HCT116 (cell line): ENCODE measurements around the gene ZNF318. TPM values are rescaled to one million over a fixed set of nuclear protein-coding genes. Genes with fewer than 3 reads are reported as not detected.
"Not testable (repeated sequence)": the region's sequence is repeated elsewhere in the genome, so short reads cannot be mapped to it uniquely, and the experiment has no call there.

ENCODE experiments used
- ATAC-seq: fragments of 200-7000 bp; cut with Tn5 transposase; 2 replicates; pipeline ENCODE4 v1.9.1; 2020; ENCODE audit warnings: mild to moderate bottlenecking, moderate library complexity
- BruUV-seq: library from RNA; stranded (reverse); fragments of 400-500 nt; replicated peaks from 2 replicates; lab custom pipeline; 2021; lab: Mats Ljungman, UMichigan
- CTCF ChIA-PET: fragments of 300-600 bp; sonication (Branson Sonifier 250); formaldehyde crosslinking; loops from one replicate; lab custom pipeline; 2021; ENCODE audit warnings: antibody characterized with exemption; lab: Charles Lee
- POLR2A ChIA-PET: fragments of 300-600, 350-600 bp; sonication (Branson Sonifier 250); formaldehyde crosslinking; loops from one replicate; lab custom pipeline; 2021; ENCODE audit warnings: antibody characterized with exemption; lab: Charles Lee
- RAD21 ChIA-PET, 2 experiments: fragments of 300-600 bp; sonication (Branson Sonifier 250); formaldehyde crosslinking; loops; one replicate each; lab custom pipeline; 2023; ENCODE audit warnings: low total read pairs in 2 of 2; ENCODE audit not compliant: uncharacterized antibody in 2 of 2, unreplicated experiment in 2 of 2, low non-redundant PET in 1 of 2; lab: Charles Lee
- DNase-seq: peaks from one replicate; pipeline ENCODE4 v3.0.0-alpha.2; 2010; ENCODE audit warnings: low read depth, low spot score
- H2AFZ ChIP-seq: fragments of 200-600 bp; shearing (Covaris generic), sonication (generic); 2 replicates; pipeline ENCODE4 v1.6.1; 2017; ENCODE audit warnings: low read depth, mixed run types, mixed read lengths, antibody characterized with exemption, low read length; ENCODE audit not compliant: poor library complexity, severe bottlenecking
- H3K27ac ChIP-seq: 2 replicates; pipeline ENCODE4 v1.5.1; 2012; ENCODE audit warnings: low read depth, low read length
- H3K27me3 ChIP-seq: fragments of 200-600 bp; sonication (generic); 2 replicates; pipeline ENCODE4 v1.6.1; 2016; ENCODE audit warnings: mixed run types, low read length, mixed read lengths; ENCODE audit not compliant: insufficient read depth
- H3K36me3 ChIP-seq, 2 experiments: fragments of 200-500 bp in 1 of 2; fragments of 200-600 bp in 1 of 2; sonication (Bioruptor generic) in 1 of 2; sonication (generic) in 1 of 2; 2 replicates each; pipeline versions ENCODE4 v1.5.1 to v1.6.1; 2014 to 2016; ENCODE audit warnings: low read length in 2 of 2, inconsistent platforms in 1 of 2, mixed read lengths in 1 of 2, mixed run types in 1 of 2; ENCODE audit not compliant: insufficient read depth in 2 of 2, control insufficient read depth in 1 of 2
- H3K4me1 ChIP-seq, 2 experiments: fragments of 200-600 bp in 1 of 2; sonication (generic) in 1 of 2; 2 replicates each; pipeline versions ENCODE4 v1.5.1 to v1.6.1; 2012 to 2017; ENCODE audit warnings: low read length in 2 of 2, inconsistent platforms in 1 of 2, mild to moderate bottlenecking in 1 of 2, mixed read lengths in 1 of 2, mixed run types in 1 of 2, moderate library complexity in 1 of 2; ENCODE audit not compliant: insufficient read depth in 2 of 2, control insufficient read depth in 1 of 2
- H3K4me2 ChIP-seq: fragments of 200-600 bp; sonication (generic); 2 replicates; pipeline ENCODE4 v1.6.1; 2017; ENCODE audit warnings: mixed run types, low read length, mixed read lengths
- H3K4me3 ChIP-seq, 2 experiments: fragments of 200-600 bp in 1 of 2; sonication (generic) in 1 of 2; replicated peaks in 1 of 2; 2 replicates each; pipeline ENCODE4 v1.5.1; 2011 to 2016; ENCODE audit warnings: low read length in 2 of 2, control low read depth in 1 of 2, low read depth in 1 of 2, mild to moderate bottlenecking in 1 of 2, mixed read lengths in 1 of 2, mixed run types in 1 of 2
- H3K79me2 ChIP-seq: fragments of 200-600 bp; sonication (generic); 2 replicates; pipeline ENCODE4 v1.6.1; 2017; ENCODE audit warnings: mild to moderate bottlenecking, mixed run types, low read length, moderate library complexity, mixed read lengths; ENCODE audit not compliant: insufficient read depth
- H3K9ac ChIP-seq: fragments of 200-600 bp; sonication (generic); 2 replicates; pipeline ENCODE4 v1.6.1; 2016; ENCODE audit warnings: low read length, mixed read lengths
- H3K9me2 ChIP-seq: fragments of 200-600 bp; sonication (generic), shearing (Covaris generic); 2 replicates; pipeline ENCODE4 v1.6.1; 2017; ENCODE audit warnings: mixed run types, mild to moderate bottlenecking, moderate library complexity; ENCODE audit not compliant: insufficient read depth
- H3K9me3 ChIP-seq, 2 experiments: fragments of 200-500 bp in 1 of 2; fragments of 200-600 bp in 1 of 2; sonication (Bioruptor generic) in 1 of 2; sonication (generic) in 1 of 2; 2 replicates each; pipeline ENCODE4 v1.6.1; 2014 to 2017; ENCODE audit warnings: low read length in 2 of 2, mixed read lengths in 2 of 2, inconsistent platforms in 1 of 2, low read depth in 1 of 2, mild to moderate bottlenecking in 1 of 2, mixed run types in 1 of 2, moderate library complexity in 1 of 2; ENCODE audit not compliant: control insufficient read depth in 1 of 2, insufficient read depth in 1 of 2
- H4K20me1 ChIP-seq: fragments of 200-600 bp; sonication (generic), shearing (Covaris generic); 2 replicates; pipeline ENCODE4 v1.6.1; 2017; ENCODE audit warnings: mixed run types, mild to moderate bottlenecking, moderate library complexity; ENCODE audit not compliant: insufficient read depth
- ATF3 ChIP-seq: IDR thresholded peaks from 2 replicates; pipeline ENCODE4 v1.6.1; 2012
- REST ChIP-seq: IDR thresholded peaks from 2 replicates; pipeline ENCODE4 v1.6.1; 2012; ENCODE audit warnings: low read depth
- ZBTB33 ChIP-seq: IDR thresholded peaks from 2 replicates; pipeline ENCODE4 v1.6.1; 2011; ENCODE audit warnings: mild to moderate bottlenecking, low read length, moderate library complexity; ENCODE audit not compliant: insufficient replicate concordance; ENCODE audit errors: extremely low read depth
- intact Hi-C: fragments of 100-400 bp; cut with micrococcal nuclease; formaldehyde crosslinking; loops from 2 replicates; pipeline ENCODE4 v1.10.0; 2022
- total RNA-seq: library from RNA; stranded (reverse); gene quantifications from one replicate; pipeline ENCODE4 v1.2.1, GENCODE V29; 2021; ENCODE audit not compliant: unreplicated experiment

ZNF318 gene
- total RNA-seq, 1 experiment from 2014 or later = 15.2 TPM

- TF ChIP-seq REST (no peak), ATF3 (no peak), ZBTB33 (no peak)
- TF ChIP-seq, all 23 proteins: peak for 0
Measured at GRCh38 chr6:43393602-43394001, 24.2 kb upstream of the ZNF318 start (continued).

- POLR2A ChIA-PET, H4K20me1 ChIP-seq, H3K4me3 ChIP-seq, RAD21 ChIA-PET, H3K9ac ChIP-seq, H3K27ac ChIP-seq, H3K79me2 ChIP-seq, H3K9me3 ChIP-seq, H3K27me3 ChIP-seq, CTCF ChIA-PET, H3K9me2 ChIP-seq, DNase-seq, BruUV-seq, H3K4me1 ChIP-seq, H3K36me3 ChIP-seq, H2AFZ ChIP-seq, ATAC-seq, intact Hi-C loops, H3K4me2 ChIP-seq: not testable (repeated sequence)
Measured at GRCh38 chr6:43393133-43393532, 23.7 kb upstream of the ZNF318 start.
